ENCODE data around the gene SNX14.
"Not testable (repeated sequence)": the region's sequence is repeated elsewhere in the genome, so short reads cannot be mapped to it uniquely, and the experiment has no call there.

DNA sequence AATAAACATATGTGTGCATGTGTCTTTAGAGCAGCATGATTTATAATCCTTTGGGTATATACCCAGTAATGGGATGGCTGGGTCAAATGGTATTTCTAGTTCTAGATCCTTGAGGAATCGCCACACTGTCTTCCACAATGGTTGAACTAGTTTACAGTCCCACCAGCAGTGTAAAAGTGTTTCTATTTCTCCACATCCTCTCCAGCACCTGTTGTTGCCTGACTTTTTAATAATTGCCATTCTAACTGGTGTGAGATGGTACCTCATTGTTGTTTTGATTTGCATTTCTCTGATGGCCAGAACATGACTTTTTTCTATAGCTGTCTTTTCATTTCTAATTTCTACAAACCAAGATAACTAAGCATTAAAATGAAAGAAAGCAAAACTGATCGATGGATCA is 29.4 kb downstream of the SNX14 start:
- TF ChIP-seq JUN (IDR thresholded peaks at IDR 0.05; ENCODE audit: borderline replicate concordance, insufficient read depth, insufficient read length, low read depth); GATA2 (IDR thresholded peaks at IDR 0.05; ENCODE audit: insufficient read depth, insufficient read length, low read depth, low read length); EZH2 (IDR thresholded peaks at IDR 0.05; ENCODE audit: borderline replicate concordance, low read depth, low read length, severe bottlenecking): not testable (repeated sequence)
- TF ChIP-seq, protein P1, sequence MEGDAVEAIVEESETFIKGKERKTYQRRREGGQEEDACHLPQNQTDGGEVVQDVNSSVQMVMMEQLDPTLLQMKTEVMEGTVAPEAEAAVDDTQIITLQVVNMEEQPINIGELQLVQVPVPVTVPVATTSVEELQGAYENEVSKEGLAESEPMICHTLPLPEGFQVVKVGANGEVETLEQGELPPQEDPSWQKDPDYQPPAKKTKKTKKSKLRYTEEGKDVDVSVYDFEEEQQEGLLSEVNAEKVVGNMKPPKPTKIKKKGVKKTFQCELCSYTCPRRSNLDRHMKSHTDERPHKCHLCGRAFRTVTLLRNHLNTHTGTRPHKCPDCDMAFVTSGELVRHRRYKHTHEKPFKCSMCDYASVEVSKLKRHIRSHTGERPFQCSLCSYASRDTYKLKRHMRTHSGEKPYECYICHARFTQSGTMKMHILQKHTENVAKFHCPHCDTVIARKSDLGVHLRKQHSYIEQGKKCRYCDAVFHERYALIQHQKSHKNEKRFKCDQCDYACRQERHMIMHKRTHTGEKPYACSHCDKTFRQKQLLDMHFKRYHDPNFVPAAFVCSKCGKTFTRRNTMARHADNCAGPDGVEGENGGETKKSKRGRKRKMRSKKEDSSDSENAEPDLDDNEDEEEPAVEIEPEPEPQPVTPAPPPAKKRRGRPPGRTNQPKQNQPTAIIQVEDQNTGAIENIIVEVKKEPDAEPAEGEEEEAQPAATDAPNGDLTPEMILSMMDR (IDR thresholded peaks at IDR 0.05; ENCODE audit: extremely low read depth in 1 of 2, insufficient read depth in 1 of 2, low read depth in 1 of 2, low read length in 2 of 2): not testable (repeated sequence)

Measured in endothelial cell of umbilical vein (primary cell).